GM11168 (cell line): ENCODE results near the gene WDR83.
"Not testable (repeated sequence)": the region's sequence is repeated elsewhere in the genome, so short reads cannot be mapped to it uniquely, and the experiment has no call there.

Experiments
- in situ Hi-C: fragments of 300-500 bp; cut with MboI; formaldehyde crosslinking; loops from one replicate; pipeline ENCODE4 v1.12.0; 2022; ENCODE audit warnings: low sequenced_read_pairs; ENCODE audit not compliant: unreplicated experiment

Gene WDR83

GRCh38 chr19:12652219-12652618, 14.4 kb upstream of the WDR83 start:
- in situ Hi-C loops = no loop called here

- in situ Hi-C loops = no loop called here
These were observed 11.1 kb upstream of the WDR83 start for GRCh38 chr19:12655546-12655945.

GRCh38 chr19:12656899-12657571, 9.6 kb upstream of the WDR83 start:
- in situ Hi-C loops = no loop called here

GRCh38 chr19:12657966-12658365, 8.6 kb upstream of the WDR83 start:
- in situ Hi-C loops = no loop called here

GRCh38 chr19:12660980-12661379, 5.6 kb upstream of the WDR83 start:
- in situ Hi-C loops = no loop called here

- in situ Hi-C loops = no loop called here
These were observed 2.0 kb upstream of the WDR83 start for GRCh38 chr19:12664406-12665280.

GRCh38 chr19:12665281-12665573, 1.4 kb upstream of the WDR83 start:
- in situ Hi-C loops = no loop called here

GRCh38 chr19:12665671-12666264, 839 bp upstream of the WDR83 start:
- in situ Hi-C loops = no loop called here

GRCh38 chr19:12667731-12668302, 1.2 kb downstream of the WDR83 start:
- in situ Hi-C loops = no loop called here

GRCh38 chr19:12668346-12668745, 1.7 kb downstream of the WDR83 start:
- in situ Hi-C loops = no loop called here

GRCh38 chr19:12668932-12669269, 2.3 kb downstream of the WDR83 start:
- in situ Hi-C loops = no loop called here

- in situ Hi-C loops = loop anchor here (5.0 kb wide), 1 partner anchor 107 kb away; no protein-coding TSS in a partner anchor
These were observed 2.9 kb downstream of the WDR83 start for GRCh38 chr19:12669270-12670158.

- in situ Hi-C loops = loop anchor here (5.0 kb wide), 1 partner anchor 108 kb away; no protein-coding TSS in a partner anchor
These were observed 3.7 kb downstream of the WDR83 start for GRCh38 chr19:12670159-12670928.

GRCh38 chr19:12672744-12673143, 6.1 kb downstream of the WDR83 start:
- in situ Hi-C loops = loop anchor here (5.0 kb wide), 1 partner anchor 110 kb away; no protein-coding TSS in a partner anchor

- in situ Hi-C loops = no loop called here
These were observed 8.8 kb downstream of the WDR83 start for GRCh38 chr19:12675399-12675798.

- in situ Hi-C loops = no loop called here
These were observed 9.3 kb downstream of the WDR83 start for GRCh38 chr19:12675940-12676339.

- in situ Hi-C loops = no loop called here
These were observed 9.8 kb downstream of the WDR83 start for GRCh38 chr19:12676384-12676792.

GRCh38 chr19:12676928-12677327, 10.3 kb downstream of the WDR83 start:
- in situ Hi-C loops = no loop called here

- in situ Hi-C loops = not testable (repeated sequence)
These were observed 11.4 kb downstream of the WDR83 start for GRCh38 chr19:12678039-12678438.
